ENCODE results near the gene SEMA3E.

GRCh38 chr7:83486957-83487356 is 162.0 kb downstream of the SEMA3E start:
- TF ChIP-seq CTCF (IDR thresholded peaks at IDR 0.05; ENCODE audit: insufficient read depth, low read depth, low read length) (no peak), EZH2 (IDR thresholded peaks at IDR 0.05; ENCODE audit: insufficient read depth, low read length) (no peak)

All from astrocyte (in vitro differentiated cells and primary cell).